PC-9 (cell line): ENCODE results near the gene MTCL1. TPM values are rescaled to one million over a fixed set of nuclear protein-coding genes. Genes with fewer than 3 reads are reported as not detected.

ENCODE experiments used
- BruUV-seq: library from RNA; stranded (reverse); fragments of 400-500 nt; replicated peaks from 2 replicates; lab custom pipeline; 2021; lab: Mats Ljungman, UMichigan
- CTCF ChIA-PET: fragments of 300-600 bp; sonication (Branson Sonifier 250); formaldehyde crosslinking; loops from one replicate; lab custom pipeline; 2022; ENCODE audit warnings: antibody characterized with exemption; lab: Charles Lee
- POLR2A ChIA-PET: fragments of 300-600 bp; sonication (Branson Sonifier 250); formaldehyde crosslinking; loops from one replicate; lab custom pipeline; 2022; ENCODE audit warnings: antibody characterized with exemption; ENCODE audit not compliant: unreplicated experiment; lab: Charles Lee
- DNase-seq, 2 experiments: peaks; one replicate each; pipeline versions ENCODE4 v3.0.0 to v3.0.0-alpha.2; 2015 to 2022; ENCODE audit warnings: mixed read lengths in 1 of 2
- H2AFZ ChIP-seq: fragments of 200-600 bp; sonication (generic); 2 replicates; pipeline ENCODE4 v1.8.1; 2017; ENCODE audit warnings: antibody characterized with exemption
- H3F3A ChIP-seq: fragments of 200-600 bp; sonication (generic); 2 replicates; pipeline ENCODE4 v1.8.1; 2017; ENCODE audit warnings: antibody characterized with exemption, mild to moderate bottlenecking, low read depth; ENCODE audit not compliant: insufficient read depth
- H3K27ac ChIP-seq: fragments of 200-600 bp; sonication (generic); 2 replicates; pipeline ENCODE4 v1.6.1; 2016; ENCODE audit warnings: mixed run types
- H3K27me3 ChIP-seq: fragments of 200-600 bp; sonication (generic); 2 replicates; pipeline ENCODE4 v1.6.1; 2016; ENCODE audit warnings: low read depth, mixed run types; ENCODE audit not compliant: insufficient read depth
- H3K36me3 ChIP-seq: fragments of 200-600 bp; sonication (generic); 2 replicates; pipeline ENCODE4 v1.6.1; 2016; ENCODE audit warnings: low read depth, mixed run types
- H3K4me1 ChIP-seq: fragments of 200-600 bp; sonication (generic); replicated peaks from 2 replicates; pipeline ENCODE4 v1.6.1; 2016; ENCODE audit warnings: mixed run types; ENCODE audit not compliant: insufficient read depth
- H3K4me2 ChIP-seq: fragments of 200-600 bp; sonication (generic); 2 replicates; pipeline ENCODE4 v1.6.1; 2017; ENCODE audit warnings: mixed run types
- H3K4me3 ChIP-seq: fragments of 200-600 bp; sonication (generic); 2 replicates; pipeline ENCODE4 v1.6.1; 2016; ENCODE audit warnings: mixed run types
- H3K79me2 ChIP-seq: fragments of 200-600 bp; sonication (generic); 2 replicates; pipeline ENCODE4 v1.6.1; 2017; ENCODE audit warnings: low read depth, mixed run types
- H3K9me2 ChIP-seq: fragments of 200-600 bp; sonication (generic); 2 replicates; pipeline ENCODE4 v1.8.1; 2017; ENCODE audit warnings: mild to moderate bottlenecking; ENCODE audit not compliant: insufficient read depth
- H3K9me3 ChIP-seq: fragments of 200-600 bp; sonication (generic); 2 replicates; pipeline ENCODE4 v1.8.1; 2016; ENCODE audit warnings: low read depth; ENCODE audit not compliant: insufficient read depth
- H4K20me1 ChIP-seq: fragments of 200-600 bp; sonication (generic); 2 replicates; pipeline ENCODE4 v1.8.1; 2017; ENCODE audit not compliant: insufficient read depth
- CTCF ChIP-seq: fragments of 200-600 bp; sonication (generic); conservative IDR thresholded peaks from 2 replicates; pipeline ENCODE4 v1.6.1; 2017; ENCODE audit warnings: mixed run types, antibody characterized with exemption, mild to moderate bottlenecking, moderate library complexity
- EZH2 ChIP-seq: fragments of 200-600 bp; sonication (generic); IDR thresholded peaks from 2 replicates; pipeline ENCODE4 v1.8.0; 2017; ENCODE audit warnings: antibody characterized with exemption, low read depth
- intact Hi-C: fragments of 100-400 bp; cut with micrococcal nuclease; formaldehyde crosslinking; loops from one replicate; pipeline ENCODE4 v1.10.0; 2022; ENCODE audit not compliant: unreplicated experiment
- total RNA-seq: library from RNA; stranded (reverse); gene quantifications from 2 replicates; pipeline ENCODE4 v1.2.3, GENCODE V29; 2021

The MTCL1 gene
- total RNA-seq, 1 experiment from 2014 or later, result 29.6 TPM

DNA sequence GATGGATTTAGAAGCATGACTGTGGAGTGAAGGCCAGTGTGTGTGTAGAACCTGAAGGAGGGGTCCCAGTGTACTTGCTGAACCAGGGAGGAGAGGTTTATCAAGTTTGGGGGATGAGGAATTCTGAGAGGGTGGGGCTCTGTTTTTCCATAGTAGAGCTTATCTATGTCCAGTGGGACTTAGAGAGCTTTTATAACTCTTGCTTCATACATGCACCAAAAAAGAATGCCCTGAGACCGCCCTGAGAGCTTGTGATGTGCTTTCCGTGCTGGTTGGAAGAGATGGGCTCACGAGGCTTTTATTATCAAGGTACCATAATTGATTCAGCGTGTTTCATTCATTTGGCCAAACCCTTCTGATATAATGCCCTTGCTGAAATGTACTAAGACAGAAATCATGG lies 100.2 kb downstream of the MTCL1 start:
- Histone ChIP-seq H3K36me3 (no peaks in the 10 kb centered on the region), H3K79me2 (no peaks in the 10 kb centered on the region), H3K4me2 (no peak overlapping the region), H3K4me1 (peaks cover 25% of the 10 kb centered on the region), H3F3A (peaks cover 18% of the 10 kb centered on the region), H3K9me2 (no peaks in the 10 kb centered on the region), H3K4me3 (no peak overlapping the region), H3K27me3 (no peaks in the 10 kb centered on the region), H4K20me1 (no peaks in the 10 kb centered on the region), H2AFZ (no peak overlapping the region), H3K9me3 (no peaks in the 10 kb centered on the region), H3K27ac (no peak overlapping the region)
- no peak for DNase-seq
- intact Hi-C loops, result no loop called here
- ChIA-PET CTCF (no interaction called here), POLR2A (no interaction called here)
- no TSS peak for BruUV-seq
- TF ChIP-seq CTCF (no peak), EZH2 (no peak)

GRCh38 chr18:8806100-8806797 lies 100.9 kb downstream of the MTCL1 start:
- Histone ChIP-seq H3K4me1 (peaks cover 18% of the 10 kb centered on the region), H3K27ac (no peak overlapping the region), H3K79me2 (no peaks in the 10 kb centered on the region), H3K9me3 (no peaks in the 10 kb centered on the region), H2AFZ (no peak overlapping the region), H3K4me2 (no peak overlapping the region), H3F3A (peaks cover 12% of the 10 kb centered on the region; the same call in 1 of the 2 replicates), H3K36me3 (no peaks in the 10 kb centered on the region), H3K27me3 (no peaks in the 10 kb centered on the region), H4K20me1 (no peaks in the 10 kb centered on the region), H3K9me2 (no peaks in the 10 kb centered on the region), H3K4me3 (no peak overlapping the region)
- BruUV-seq, result no TSS peak
- intact Hi-C loops, result no loop called here
- no peak for DNase-seq
- ChIA-PET CTCF (no interaction called here), POLR2A (no interaction called here)
- TF ChIP-seq EZH2 (no peak), CTCF (no peak)

GRCh38 chr18:8806798-8807487 lies 101.6 kb downstream of the MTCL1 start:
- no peak overlapping the region for H3K27ac ChIP-seq
- no peaks in the 10 kb centered on the region for H3K27me3 ChIP-seq
- peaks cover 6% of the 10 kb centered on the region; the same call in 1 of the 2 replicates for H3F3A ChIP-seq
- H3K4me2 ChIP-seq, result no peak overlapping the region
- ChIA-PET CTCF (no interaction called here), POLR2A (no interaction called here)
- intact Hi-C loops, result no loop called here
- DNase-seq, result no peak
- no peak overlapping the region for H3K4me3 ChIP-seq
- H3K9me2 ChIP-seq, result no peaks in the 10 kb centered on the region
- H3K36me3 ChIP-seq, result no peaks in the 10 kb centered on the region
- H3K79me2 ChIP-seq, result no peaks in the 10 kb centered on the region
- no peaks in the 10 kb centered on the region for H3K9me3 ChIP-seq
- peaks cover 12% of the 10 kb centered on the region for H3K4me1 ChIP-seq
- H2AFZ ChIP-seq, result no peak overlapping the region
- H4K20me1 ChIP-seq, result no peaks in the 10 kb centered on the region
- no TSS peak for BruUV-seq
- TF ChIP-seq EZH2 (no peak), CTCF (no peak)
